SKM-1 treated with dmso at 0.1 percent for 144 hours (cell line): ENCODE measurements around the gene JARID2.

ENCODE experiments used
- DNase-seq: peaks from one replicate; lab custom pipeline; 2025; ENCODE audit not compliant: unreplicated experiment; lab: John Stamatoyannopoulos, UW

JARID2 gene

GRCh38 chr6:15513131-15513771, 267.4 kb downstream of the JARID2 start:
- DNase-seq = no peak

DNA sequence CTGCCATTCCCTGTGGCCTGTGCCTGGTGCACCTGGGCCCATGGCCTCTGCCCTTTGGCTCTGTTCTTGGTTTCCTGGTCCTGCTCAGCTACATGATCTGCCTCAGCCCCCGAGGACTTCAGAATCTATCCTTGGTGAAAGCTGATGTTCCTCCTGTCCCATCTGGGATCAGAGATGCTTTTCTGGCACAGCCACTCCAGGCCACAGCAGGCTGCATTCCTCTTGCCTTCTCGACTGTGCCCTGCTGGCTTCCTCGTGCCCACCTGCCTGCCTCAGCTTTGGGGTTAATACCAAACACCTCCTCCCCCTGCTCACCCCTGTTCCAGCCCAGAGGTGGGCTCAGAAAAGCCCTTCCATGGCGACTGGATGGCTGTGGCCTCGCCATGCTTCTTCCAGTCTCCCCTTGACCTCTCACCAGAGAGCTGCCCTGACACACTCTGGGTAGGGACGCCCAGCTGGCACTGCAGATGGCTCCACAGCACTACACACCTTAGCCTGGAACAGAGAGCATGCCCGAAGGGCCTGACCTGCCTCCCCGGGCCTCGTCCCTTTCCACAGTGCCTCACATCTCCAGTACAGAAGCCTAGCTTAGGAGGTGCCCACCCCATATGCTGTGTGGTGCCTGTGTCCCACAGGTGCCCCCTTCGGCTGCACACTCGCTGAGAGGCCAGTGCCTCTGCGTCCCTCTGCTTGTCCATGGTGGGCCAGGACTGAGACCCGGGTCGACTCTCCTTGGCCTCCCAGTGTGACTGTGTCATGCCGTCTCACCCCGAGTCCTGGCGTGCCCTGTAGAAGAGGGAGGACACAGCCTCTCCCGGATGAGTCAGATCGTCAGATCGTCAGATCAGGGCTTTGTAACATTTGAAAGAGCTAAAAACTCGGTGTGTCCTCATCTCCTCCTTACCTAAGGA, 268.2 kb downstream of the JARID2 start:
- DNase-seq = no peak

DNA sequence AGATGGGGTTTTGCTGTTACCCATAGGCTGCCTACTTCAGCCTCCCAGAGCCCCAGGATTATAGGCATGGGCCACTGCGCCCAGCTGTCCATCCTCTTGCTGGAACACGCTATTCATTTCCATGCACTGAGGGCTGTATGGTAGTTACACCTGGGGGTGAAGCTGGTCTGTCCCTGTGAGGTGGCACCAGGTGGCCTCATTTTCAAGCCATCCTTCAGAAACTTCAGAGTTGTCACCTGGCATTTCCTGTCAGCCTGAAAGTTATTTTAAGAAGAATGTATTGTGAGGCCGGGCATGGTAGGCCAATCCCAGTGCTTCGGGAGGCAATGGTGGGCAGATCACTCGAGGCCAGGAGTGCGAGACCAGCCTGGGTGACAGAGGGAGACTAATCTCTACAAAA, 269.4 kb downstream of the JARID2 start:
- DNase-seq = no peak

GRCh38 chr6:15515660-15516375, 269.9 kb downstream of the JARID2 start:
- no peak for DNase-seq

GRCh38 chr6:15516378-15516777, 270.5 kb downstream of the JARID2 start:
- no peak for DNase-seq

GRCh38 chr6:15516923-15517560, 271.2 kb downstream of the JARID2 start:
- DNase-seq = no peak

- no peak for DNase-seq
Observed at GRCh38 chr6:15517600-15517999, 271.7 kb downstream of the JARID2 start.

DNA sequence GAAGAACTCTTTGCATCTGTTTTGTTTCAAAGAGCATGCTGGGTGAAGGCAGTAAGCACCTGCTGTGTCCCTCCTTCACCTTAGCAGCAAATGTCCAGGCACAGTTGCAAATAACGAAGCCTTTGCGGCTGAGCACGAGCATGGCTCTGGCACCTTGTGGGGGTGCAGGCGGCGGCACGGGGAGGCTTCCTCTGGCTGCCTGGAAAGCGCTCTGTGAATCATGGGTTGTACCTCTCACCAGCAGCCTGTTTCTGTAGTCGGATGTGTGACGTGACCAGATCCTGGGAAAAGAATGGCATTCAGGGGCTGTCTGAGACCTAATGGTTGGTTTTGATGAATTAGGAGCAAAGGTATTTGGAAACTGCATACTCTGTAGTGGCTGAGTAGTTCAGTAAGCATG, 272.2 kb downstream of the JARID2 start:
- no peak for DNase-seq

GRCh38 chr6:15518878-15519277, 273.0 kb downstream of the JARID2 start:
- no peak for DNase-seq

DNA sequence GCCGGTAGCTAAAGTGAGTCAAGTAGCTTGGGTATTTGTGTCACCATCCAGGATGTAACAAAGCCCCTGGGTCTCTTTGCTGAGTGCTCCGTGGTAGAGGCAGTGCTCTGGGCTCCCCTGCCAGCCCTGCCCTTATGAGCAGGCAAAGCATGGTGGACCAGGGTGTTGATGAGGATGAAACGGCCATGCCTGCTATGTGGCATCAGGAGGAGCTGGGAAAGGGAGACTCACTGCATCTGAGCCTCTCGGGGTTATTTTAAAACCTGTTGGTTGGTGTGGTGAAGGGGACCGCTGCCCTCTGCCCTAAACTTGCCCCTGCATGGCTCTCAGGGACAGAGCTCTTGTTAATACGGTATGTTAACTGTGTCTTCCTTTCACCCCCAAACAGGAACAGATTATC, 273.8 kb downstream of the JARID2 start:
- DNase-seq = no peak

DNA sequence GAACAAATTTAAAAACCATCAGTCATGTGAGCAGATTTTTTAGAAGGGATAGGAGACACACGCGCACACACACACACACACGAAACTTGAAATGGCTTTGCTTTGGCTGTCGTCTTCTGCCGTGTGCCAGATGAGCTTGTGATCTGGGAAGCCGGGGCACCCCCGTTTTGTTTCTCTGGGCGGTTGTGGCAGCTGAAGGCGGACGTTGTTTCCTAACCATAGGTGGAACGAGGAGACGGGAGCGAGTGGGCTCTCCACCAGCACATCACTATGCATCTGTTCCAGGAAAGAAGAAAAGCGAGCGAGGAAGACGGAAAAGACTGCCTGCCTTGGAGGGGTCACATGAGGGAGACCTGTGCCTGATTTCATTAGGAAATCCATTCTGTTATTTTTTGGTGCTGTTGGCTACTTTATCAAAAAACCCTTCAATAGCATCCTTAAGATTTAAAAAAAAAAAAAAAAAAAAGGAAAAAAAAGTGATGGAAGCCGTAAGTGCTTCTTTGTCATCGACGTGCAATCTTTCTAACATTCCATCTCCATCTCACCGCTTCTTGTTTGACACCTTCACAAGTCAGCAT, 274.8 kb downstream of the JARID2 start:
- DNase-seq = no peak

GRCh38 chr6:15521582-15521981, 275.7 kb downstream of the JARID2 start:
- DNase-seq = no peak

DNA sequence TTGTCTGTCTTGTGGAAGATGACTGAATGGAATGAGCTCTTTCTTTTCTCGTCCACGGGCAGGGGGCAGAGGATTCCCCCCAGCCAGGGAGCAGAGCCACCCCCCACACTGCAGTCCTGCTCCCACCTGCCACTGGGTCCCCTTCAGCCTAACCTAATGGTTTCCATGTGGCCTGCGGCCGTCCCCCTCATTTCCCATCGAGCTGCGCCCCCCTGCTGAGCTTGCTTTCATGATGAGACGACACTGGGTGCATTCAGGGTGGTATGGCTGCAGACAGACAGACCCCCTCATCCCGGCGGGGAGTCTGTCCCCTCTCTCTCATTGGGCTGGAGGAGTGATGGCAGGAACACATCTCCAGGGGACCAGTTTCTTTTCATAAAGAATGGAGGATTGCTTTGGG, 276.2 kb downstream of the JARID2 start:
- DNase-seq = no peak

GRCh38 chr6:15522427-15522826, 276.6 kb downstream of the JARID2 start:
- DNase-seq = no peak

DNA sequence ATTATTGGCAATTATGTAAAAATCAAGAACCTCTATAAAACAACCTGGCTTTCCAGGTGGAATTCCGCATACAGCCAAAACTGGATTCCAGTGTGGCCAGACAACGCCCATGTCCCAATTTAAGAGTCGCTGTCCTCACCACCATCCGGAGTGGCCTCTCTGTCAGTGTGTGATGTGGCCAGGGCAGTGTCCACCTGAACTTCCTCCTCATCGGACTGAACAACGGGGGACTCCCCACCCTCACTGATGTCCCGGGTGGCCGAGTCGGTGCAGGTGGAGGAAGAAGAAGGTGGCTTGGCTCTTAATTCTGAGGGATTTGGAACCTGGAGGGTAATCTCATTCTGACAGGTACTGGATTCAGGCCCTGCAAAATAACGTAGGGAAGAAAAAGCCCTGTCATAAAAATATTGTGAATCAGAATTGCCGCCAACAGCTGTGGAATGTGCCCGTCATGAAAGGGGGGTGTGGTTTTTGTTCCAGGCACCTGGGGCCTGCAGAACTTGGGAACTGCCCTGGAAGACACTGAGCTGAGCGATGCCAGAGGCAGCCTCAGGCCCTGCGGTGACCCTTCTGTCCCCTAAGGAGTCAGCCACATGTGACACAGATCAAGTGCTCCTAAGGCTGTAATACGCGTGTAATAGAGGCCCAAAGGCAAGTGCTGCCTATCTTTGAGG, 277.1 kb downstream of the JARID2 start:
- DNase-seq = no peak

DNA sequence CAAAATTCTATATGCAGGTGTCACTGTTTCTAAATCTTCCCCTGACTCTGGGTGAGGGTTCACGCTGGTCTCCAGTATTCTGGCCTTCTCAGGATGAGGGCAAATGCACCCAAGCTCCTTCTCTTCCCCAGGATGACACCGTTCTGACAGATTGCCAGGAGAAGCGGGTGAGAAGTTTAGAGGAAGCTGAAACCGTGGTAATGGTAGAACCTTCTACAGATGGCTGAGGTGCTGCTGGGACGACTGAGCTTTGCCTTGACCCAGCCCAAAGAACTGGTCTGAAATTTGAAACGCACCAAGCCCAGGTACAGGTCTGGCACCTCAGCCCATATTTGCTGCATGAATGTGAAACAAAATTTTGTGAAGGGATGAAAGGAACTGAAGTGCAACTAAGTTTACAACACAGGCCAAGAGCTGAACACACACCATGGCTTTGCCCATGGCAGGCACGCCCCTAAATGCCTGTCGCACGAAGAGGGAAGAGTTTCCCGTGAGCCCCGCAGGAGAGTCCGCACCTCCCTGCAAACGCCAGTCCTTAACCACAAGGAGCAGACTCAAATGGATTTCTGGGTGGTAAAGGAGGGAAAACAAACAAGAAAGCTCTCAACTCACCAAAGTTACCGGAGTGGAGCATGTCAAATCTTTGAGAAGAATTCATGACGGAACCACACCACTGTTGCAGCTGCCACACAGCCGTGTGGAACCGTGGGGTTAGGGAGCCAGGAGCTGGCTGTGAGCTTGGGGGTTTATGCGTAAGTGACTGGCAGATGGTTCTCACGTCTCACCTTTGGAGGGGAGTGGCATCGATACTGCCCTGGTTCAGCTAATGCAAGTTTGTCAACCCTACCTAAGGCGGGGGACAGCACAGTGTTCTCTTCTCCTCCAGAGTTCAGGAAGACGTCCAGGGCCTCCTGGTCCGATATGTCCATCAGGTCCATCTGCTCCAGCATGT, 278.1 kb downstream of the JARID2 start:
- no peak for DNase-seq

- no peak for DNase-seq
Observed at GRCh38 chr6:15524861-15525401, 279.1 kb downstream of the JARID2 start.

GRCh38 chr6:15526212-15526701, 280.4 kb downstream of the JARID2 start:
- no peak for DNase-seq
